ENCODE results near the gene HSP90AA1. TPM values are rescaled to one million over a fixed set of nuclear protein-coding genes. Genes with fewer than 3 reads are reported as not detected.

HSP90AA1 gene
- total RNA-seq, 1 donor, result 382 TPM

DNA sequence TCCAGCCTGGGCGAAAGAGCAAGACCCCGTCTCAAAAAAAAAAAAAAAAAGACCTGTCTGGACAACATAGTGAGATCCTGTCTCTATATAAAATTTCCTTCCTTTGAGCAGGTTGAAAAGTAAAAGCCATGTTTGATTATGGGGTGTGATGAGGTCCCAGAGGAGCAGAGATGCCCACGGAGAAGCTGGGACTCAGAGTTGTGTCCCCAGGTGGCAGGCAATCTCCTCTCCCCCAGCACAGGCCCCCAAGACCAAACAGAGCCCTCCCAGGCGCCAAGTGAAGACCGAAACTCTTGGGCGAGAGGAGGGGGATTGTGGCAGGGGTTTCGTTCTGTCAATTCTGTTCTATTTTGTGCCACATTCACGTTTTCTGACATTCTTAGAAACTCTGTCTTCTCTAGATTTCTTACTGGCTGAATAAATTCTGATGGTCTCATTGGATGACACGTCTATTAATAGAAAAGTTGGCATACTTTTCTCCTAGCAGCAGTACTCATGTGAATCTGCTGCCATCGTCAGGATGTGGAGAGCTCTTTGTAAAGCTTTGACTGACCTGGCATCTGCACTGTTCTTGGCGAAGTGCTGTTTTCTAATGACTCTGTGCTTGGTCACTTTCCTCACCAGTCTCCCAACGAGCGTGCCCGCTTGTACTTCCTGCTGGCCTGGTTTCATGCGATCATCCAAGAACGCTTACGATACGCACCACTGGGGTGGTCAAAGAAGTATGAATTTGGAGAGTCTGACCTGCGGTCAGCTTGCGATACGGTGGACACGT, 43.4 kb downstream of the HSP90AA1 start:
- no peaks in the 10 kb centered on the region for H3K9me3 ChIP-seq (ENCODE audit: low read depth, low read length)
- no peaks in the 10 kb centered on the region for H3K4me1 ChIP-seq (ENCODE audit: insufficient read depth, low read length)

DNA sequence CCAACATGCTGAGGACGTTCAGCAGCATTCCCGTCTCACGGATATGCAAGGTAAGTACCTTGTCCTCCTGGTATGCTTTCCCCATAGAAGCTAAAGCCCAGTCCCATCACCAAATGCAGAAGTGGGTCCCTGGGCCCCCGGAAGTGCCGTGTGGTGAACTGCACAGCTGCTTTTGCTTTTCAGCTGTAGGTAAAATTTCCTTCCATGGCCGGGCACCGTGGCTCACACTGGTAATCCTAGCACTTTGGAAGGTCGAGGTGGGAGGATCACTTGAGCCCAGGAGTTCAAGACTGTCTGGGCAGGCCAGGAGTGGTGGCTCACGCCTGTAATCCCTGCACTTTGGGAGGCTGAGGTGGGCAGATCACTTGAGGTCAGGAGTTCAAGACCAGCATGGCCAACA, 44.1 kb downstream of the HSP90AA1 start:
- Histone ChIP-seq H3K27me3 (ENCODE audit: insufficient read depth, low read length) (no peaks in the 10 kb centered on the region), H3K9me3 (ENCODE audit: low read depth, low read length) (no peaks in the 10 kb centered on the region), H3K4me3 (ENCODE audit: low read length) (no peak overlapping the region), H3K4me1 (ENCODE audit: insufficient read depth, low read length) (no peaks in the 10 kb centered on the region)

More for the DNA sequence above, 43.4 kb downstream of the HSP90AA1 start:
- H3K4me3 ChIP-seq (ENCODE audit: low read length), result no peak overlapping the region
- no peaks in the 10 kb centered on the region for H3K27me3 ChIP-seq (ENCODE audit: insufficient read depth, low read length)

DNA sequence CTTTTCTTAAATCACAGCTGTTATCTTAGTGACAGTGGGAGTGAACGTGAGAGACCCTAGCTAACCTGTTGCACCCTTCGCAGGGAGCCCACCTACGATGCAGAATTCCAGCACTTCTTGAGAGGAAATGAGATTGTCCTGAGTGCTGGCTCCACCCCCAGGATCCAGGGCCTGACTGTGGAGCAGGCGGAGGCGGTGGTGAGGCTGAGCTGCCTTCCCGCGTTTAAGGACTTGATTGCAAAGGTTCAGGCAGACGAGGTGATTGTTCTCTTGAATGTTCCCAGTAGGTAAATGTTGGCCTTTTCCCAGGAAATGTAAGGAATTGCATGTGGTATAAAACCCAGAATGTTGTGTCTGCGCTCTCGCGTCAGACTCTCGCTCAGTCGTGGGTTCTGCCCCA, 46.7 kb downstream of the HSP90AA1 start:
- no peaks in the 10 kb centered on the region for H3K27me3 ChIP-seq (ENCODE audit: insufficient read depth, low read length)
- no peaks in the 10 kb centered on the region for H3K9me3 ChIP-seq (ENCODE audit: low read depth, low read length)
- no peak overlapping the region for H3K4me3 ChIP-seq (ENCODE audit: low read length)
- no peaks in the 10 kb centered on the region for H3K4me1 ChIP-seq (ENCODE audit: insufficient read depth, low read length)

DNA sequence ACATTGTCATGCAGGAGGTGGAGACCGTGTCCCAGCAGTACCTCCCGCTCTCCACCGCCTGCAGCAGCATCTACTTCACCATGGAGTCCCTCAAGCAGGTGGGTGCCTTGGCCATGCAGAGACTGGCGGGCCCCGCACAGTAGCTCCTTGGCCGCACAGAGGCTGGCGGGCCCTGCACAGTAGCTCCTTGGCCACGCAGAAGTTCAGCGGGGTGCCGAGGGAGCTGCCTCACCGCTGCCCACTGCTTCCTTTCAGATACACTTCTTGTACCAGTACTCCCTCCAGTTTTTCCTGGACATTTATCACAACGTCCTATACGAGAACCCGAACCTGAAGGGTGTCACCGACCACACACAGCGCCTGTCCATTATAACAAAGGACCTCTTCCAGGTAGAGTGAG, 47.7 kb downstream of the HSP90AA1 start:
- Histone ChIP-seq H3K4me3 (ENCODE audit: low read length) (no peak overlapping the region), H3K4me1 (ENCODE audit: insufficient read depth, low read length) (no peaks in the 10 kb centered on the region), H3K9me3 (ENCODE audit: low read depth, low read length) (no peaks in the 10 kb centered on the region), H3K27me3 (ENCODE audit: insufficient read depth, low read length) (no peaks in the 10 kb centered on the region)

DNA sequence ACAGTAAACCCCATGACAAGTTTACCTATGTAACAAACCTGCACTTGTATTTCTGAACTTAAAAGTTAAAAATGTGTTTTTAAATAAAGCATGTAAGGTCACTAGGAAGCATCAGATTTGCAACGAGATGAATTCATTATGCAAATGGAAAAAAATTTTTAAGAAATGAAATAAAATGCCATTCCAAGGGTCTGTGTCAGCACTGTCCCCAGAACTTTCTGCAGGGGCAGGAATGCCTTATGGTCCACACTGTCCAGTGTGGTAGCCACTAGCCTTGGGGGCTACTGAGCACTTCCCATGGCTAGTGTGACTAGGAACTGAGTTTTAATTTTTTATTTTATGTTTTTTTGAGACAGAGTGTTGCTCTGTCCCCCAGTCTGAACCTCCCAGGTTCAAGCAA, 49.2 kb downstream of the HSP90AA1 start:
- Histone ChIP-seq H3K4me3 (ENCODE audit: low read length) (no peak overlapping the region), H3K9me3 (ENCODE audit: low read depth, low read length) (no peaks in the 10 kb centered on the region), H3K4me1 (ENCODE audit: insufficient read depth, low read length) (no peaks in the 10 kb centered on the region), H3K27me3 (ENCODE audit: insufficient read depth, low read length) (no peaks in the 10 kb centered on the region)

DNA sequence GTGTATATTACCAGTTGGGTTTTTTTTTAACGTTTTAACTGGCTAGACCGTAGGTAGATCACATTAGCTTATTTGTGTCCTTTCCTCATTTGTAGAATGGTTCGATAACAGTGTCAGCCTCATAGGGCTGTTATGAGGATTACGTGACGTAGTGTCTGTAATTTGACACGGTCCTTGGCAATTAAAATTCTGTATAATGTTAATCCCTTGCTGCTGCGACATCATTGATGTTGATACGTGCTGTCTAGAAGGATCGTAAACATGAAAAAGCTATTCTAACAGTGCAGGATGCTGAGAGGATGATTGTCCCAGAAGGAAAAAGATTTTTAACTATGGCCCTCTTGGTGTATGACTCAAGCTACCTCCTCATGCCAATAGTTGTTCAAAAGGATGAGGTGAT, 50.9 kb downstream of the HSP90AA1 start:
- H3K4me3 ChIP-seq (ENCODE audit: low read length), result no peak overlapping the region
- no peaks in the 10 kb centered on the region for H3K9me3 ChIP-seq (ENCODE audit: low read depth, low read length)
- no peaks in the 10 kb centered on the region for H3K27me3 ChIP-seq (ENCODE audit: insufficient read depth, low read length)
- no peaks in the 10 kb centered on the region for H3K4me1 ChIP-seq (ENCODE audit: insufficient read depth, low read length)

DNA sequence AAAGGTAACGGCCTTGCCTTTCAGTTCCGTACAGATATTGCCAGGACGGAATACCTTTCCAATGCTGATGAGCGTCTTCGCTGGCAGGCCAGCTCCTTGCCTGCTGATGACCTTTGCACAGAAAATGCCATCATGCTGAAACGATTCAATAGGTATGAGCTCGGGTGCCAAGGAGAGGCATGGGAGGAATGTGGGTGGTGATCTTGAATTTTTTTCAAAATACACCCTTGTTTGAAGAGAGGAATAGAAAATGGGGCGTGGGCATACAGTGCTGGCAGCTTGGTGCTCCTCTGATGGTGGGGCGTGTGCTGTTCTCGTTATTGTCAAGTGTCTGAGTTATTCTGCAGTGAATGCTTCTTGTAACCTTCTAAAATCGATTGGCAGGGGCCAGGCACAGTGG, 52.5 kb downstream of the HSP90AA1 start:
- Histone ChIP-seq H3K27me3 (ENCODE audit: insufficient read depth, low read length) (no peaks in the 10 kb centered on the region), H3K9me3 (ENCODE audit: low read depth, low read length) (no peaks in the 10 kb centered on the region), H3K4me3 (ENCODE audit: low read length) (no peak overlapping the region), H3K4me1 (ENCODE audit: insufficient read depth, low read length) (no peaks in the 10 kb centered on the region)

DNA sequence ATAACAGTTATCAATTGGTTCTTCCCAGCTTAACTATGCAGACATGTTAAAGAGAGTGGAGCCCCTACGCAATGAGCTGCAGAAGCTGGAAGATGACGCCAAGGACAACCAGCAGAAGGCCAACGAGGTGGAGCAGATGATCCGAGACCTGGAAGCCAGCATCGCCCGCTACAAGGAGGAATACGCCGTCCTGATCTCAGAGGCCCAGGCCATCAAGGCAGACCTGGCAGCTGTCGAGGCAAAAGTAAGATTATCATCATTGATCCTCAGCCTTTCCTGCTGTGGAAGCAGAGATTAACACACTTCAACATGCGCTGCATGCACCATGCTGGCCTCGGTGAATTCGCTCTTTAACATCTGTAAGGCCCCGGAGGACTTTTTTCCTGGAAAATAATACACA, 53.6 kb downstream of the HSP90AA1 start:
- no peak overlapping the region for H3K4me3 ChIP-seq (ENCODE audit: low read length)
- H3K27me3 ChIP-seq (ENCODE audit: insufficient read depth, low read length), result no peaks in the 10 kb centered on the region
- H3K9me3 ChIP-seq (ENCODE audit: low read depth, low read length), result no peaks in the 10 kb centered on the region
- H3K4me1 ChIP-seq (ENCODE audit: insufficient read depth, low read length), result no peaks in the 10 kb centered on the region

Other genes starting within 250 kb of the HSP90AA1 start
- 260 TPM for gene DYNC1H1, start 122.5 kb downstream of the HSP90AA1 start, total RNA-seq
- gene WDR20, start 52.9 kb upstream of the HSP90AA1 start, total RNA-seq, result 30.0 TPM
- gene MOK, start 218.1 kb upstream of the HSP90AA1 start, total RNA-seq, result 2.2 TPM
- gene ZNF839, start 232.7 kb upstream of the HSP90AA1 start, total RNA-seq, result 12.5 TPM

Data from mononuclear cell (primary cell).